OCI-LY7 (cell line): Measurements from ENCODE around the gene LYRM9.

Experiments used
- EZH2phosphoT487 ChIP-seq: fragments of 200-600 bp; sonication (generic); IDR thresholded peaks from 2 replicates; pipeline ENCODE4 v1.6.1; 2018; ENCODE audit warnings: low read depth, borderline replicate concordance, mild to moderate bottlenecking, mixed run types, antibody characterized with exemption, low read length, moderate library complexity, mixed read lengths
- TF ChIP-seq, protein P1 (sequence below): fragments of 200-600 bp; sonication (generic); conservative IDR thresholded peaks from 2 replicates; pipeline ENCODE4 v1.5.1; 2014; ENCODE audit warnings: mild to moderate bottlenecking, antibody characterized with exemption, low read length, moderate library complexity, mixed read lengths

DNA sequence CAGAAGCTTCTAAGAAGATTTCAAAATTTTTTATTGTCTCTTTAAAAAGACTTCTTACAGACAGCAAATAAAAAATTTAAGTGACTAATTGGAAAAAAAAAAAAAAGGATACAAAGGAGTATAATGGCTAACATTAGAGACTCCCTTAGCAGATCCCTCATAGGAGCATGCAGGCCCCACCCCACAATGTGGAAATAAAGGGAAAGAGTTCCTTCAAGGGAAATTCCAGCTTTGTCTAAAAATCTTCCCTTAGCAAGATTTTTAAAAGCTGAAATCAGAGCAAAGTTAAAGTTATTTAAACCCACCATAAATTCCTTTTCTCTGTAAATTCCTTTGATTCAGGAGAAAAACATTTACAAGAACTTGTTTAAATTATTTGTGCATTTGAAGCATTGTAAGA is 60.3 kb downstream of the LYRM9 start:
- TF ChIP-seq, protein P1, sequence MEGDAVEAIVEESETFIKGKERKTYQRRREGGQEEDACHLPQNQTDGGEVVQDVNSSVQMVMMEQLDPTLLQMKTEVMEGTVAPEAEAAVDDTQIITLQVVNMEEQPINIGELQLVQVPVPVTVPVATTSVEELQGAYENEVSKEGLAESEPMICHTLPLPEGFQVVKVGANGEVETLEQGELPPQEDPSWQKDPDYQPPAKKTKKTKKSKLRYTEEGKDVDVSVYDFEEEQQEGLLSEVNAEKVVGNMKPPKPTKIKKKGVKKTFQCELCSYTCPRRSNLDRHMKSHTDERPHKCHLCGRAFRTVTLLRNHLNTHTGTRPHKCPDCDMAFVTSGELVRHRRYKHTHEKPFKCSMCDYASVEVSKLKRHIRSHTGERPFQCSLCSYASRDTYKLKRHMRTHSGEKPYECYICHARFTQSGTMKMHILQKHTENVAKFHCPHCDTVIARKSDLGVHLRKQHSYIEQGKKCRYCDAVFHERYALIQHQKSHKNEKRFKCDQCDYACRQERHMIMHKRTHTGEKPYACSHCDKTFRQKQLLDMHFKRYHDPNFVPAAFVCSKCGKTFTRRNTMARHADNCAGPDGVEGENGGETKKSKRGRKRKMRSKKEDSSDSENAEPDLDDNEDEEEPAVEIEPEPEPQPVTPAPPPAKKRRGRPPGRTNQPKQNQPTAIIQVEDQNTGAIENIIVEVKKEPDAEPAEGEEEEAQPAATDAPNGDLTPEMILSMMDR, result no peak
- no peak for TF ChIP-seq EZH2phosphoT487
